ENCODE measurements around the gene C22orf31.

DNA sequence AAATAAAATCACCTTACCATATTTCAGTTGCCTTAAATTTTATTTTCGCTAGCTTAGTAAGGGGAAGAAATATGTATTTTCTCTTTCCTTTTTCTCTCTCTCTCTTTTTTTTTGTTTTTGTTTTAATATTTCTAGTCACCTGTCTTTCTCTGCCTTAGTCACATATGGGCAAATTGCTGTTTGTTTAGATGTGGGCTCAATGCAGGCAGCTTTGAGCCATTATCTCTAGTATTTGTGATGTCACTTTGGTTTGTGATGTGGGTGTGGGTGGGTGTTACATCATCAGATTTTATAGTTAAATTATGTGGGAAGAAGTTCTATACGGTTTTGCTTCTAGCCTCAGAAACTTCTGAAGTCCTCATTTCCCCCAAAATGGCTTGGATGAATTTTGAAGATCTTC lies at the start of gene C22orf31:
- TF ChIP-seq SUZ12 (IDR thresholded peaks at IDR 0.05; ENCODE audit: extremely low read depth, insufficient read depth, insufficient read length) (no peak), ZNF274 (IDR thresholded peaks at IDR 0.05; ENCODE audit: low read depth, low read length) (no peak), YY1 (IDR thresholded peaks at IDR 0.05; ENCODE audit: insufficient read depth, insufficient read length) (no peak)

Data from NT2/D1 (cell line).